Measurements from ENCODE around the gene CASK.

DNA sequence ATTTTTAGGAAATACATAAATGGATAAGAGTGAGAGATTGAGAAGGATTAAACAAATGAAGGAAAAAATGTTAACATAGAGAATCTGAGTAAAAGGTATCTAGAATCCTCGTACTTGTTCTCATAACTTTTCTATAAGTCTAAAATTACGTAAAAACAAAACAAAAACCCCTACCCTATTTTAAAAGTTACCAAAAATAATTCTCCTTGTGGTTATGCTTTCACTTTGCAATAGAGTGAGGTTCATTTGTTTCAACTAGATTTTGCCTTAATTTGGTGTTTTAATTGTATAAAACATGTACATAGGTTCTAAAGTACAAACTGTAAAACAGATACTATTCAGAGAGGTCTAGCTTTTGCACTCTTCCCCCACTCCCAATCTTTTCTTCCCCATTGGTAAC, 238.4 kb downstream of the CASK start:
- TF ChIP-seq, protein P1, sequence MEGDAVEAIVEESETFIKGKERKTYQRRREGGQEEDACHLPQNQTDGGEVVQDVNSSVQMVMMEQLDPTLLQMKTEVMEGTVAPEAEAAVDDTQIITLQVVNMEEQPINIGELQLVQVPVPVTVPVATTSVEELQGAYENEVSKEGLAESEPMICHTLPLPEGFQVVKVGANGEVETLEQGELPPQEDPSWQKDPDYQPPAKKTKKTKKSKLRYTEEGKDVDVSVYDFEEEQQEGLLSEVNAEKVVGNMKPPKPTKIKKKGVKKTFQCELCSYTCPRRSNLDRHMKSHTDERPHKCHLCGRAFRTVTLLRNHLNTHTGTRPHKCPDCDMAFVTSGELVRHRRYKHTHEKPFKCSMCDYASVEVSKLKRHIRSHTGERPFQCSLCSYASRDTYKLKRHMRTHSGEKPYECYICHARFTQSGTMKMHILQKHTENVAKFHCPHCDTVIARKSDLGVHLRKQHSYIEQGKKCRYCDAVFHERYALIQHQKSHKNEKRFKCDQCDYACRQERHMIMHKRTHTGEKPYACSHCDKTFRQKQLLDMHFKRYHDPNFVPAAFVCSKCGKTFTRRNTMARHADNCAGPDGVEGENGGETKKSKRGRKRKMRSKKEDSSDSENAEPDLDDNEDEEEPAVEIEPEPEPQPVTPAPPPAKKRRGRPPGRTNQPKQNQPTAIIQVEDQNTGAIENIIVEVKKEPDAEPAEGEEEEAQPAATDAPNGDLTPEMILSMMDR (IDR thresholded peaks at IDR 0.05): no peak
- TF ChIP-seq FOXK1 (CRISPR knock-in tag; IDR thresholded peaks at IDR 0.05) (no peak), NR3C1 (CRISPR knock-in tag; conservative IDR thresholded peaks at IDR 0.05; ENCODE audit: low read depth) (no peak), ELF4 (CRISPR knock-in tag; IDR thresholded peaks at IDR 0.05; ENCODE audit: low read depth) (no peak)
- TF ChIP-seq, protein P2, sequence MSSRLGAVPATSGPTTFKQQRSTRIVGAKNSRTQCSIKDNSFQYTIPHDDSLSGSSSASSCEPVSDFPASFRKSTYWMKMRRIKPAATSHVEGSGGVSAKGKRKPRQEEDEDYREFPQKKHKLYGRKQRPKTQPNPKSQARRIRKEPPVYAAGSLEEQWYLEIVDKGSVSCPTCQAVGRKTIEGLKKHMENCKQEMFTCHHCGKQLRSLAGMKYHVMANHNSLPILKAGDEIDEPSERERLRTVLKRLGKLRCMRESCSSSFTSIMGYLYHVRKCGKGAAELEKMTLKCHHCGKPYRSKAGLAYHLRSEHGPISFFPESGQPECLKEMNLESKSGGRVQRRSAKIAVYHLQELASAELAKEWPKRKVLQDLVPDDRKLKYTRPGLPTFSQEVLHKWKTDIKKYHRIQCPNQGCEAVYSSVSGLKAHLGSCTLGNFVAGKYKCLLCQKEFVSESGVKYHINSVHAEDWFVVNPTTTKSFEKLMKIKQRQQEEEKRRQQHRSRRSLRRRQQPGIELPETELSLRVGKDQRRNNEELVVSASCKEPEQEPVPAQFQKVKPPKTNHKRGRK (CRISPR knock-in tag; IDR thresholded peaks at IDR 0.05; ENCODE audit: borderline replicate concordance): no peak
- TF ChIP-seq, protein P3, sequence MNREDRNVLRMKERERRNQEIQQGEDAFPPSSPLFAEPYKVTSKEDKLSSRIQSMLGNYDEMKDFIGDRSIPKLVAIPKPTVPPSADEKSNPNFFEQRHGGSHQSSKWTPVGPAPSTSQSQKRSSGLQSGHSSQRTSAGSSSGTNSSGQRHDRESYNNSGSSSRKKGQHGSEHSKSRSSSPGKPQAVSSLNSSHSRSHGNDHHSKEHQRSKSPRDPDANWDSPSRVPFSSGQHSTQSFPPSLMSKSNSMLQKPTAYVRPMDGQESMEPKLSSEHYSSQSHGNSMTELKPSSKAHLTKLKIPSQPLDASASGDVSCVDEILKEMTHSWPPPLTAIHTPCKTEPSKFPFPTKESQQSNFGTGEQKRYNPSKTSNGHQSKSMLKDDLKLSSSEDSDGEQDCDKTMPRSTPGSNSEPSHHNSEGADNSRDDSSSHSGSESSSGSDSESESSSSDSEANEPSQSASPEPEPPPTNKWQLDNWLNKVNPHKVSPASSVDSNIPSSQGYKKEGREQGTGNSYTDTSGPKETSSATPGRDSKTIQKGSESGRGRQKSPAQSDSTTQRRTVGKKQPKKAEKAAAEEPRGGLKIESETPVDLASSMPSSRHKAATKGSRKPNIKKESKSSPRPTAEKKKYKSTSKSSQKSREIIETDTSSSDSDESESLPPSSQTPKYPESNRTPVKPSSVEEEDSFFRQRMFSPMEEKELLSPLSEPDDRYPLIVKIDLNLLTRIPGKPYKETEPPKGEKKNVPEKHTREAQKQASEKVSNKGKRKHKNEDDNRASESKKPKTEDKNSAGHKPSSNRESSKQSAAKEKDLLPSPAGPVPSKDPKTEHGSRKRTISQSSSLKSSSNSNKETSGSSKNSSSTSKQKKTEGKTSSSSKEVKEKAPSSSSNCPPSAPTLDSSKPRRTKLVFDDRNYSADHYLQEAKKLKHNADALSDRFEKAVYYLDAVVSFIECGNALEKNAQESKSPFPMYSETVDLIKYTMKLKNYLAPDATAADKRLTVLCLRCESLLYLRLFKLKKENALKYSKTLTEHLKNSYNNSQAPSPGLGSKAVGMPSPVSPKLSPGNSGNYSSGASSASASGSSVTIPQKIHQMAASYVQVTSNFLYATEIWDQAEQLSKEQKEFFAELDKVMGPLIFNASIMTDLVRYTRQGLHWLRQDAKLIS (CRISPR knock-in tag; IDR thresholded peaks at IDR 0.05; ENCODE audit: borderline replicate concordance): no peak
- TF ChIP-seq, protein P4, sequence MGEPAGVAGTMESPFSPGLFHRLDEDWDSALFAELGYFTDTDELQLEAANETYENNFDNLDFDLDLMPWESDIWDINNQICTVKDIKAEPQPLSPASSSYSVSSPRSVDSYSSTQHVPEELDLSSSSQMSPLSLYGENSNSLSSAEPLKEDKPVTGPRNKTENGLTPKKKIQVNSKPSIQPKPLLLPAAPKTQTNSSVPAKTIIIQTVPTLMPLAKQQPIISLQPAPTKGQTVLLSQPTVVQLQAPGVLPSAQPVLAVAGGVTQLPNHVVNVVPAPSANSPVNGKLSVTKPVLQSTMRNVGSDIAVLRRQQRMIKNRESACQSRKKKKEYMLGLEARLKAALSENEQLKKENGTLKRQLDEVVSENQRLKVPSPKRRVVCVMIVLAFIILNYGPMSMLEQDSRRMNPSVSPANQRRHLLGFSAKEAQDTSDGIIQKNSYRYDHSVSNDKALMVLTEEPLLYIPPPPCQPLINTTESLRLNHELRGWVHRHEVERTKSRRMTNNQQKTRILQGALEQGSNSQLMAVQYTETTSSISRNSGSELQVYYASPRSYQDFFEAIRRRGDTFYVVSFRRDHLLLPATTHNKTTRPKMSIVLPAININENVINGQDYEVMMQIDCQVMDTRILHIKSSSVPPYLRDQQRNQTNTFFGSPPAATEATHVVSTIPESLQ (CRISPR knock-in tag; IDR thresholded peaks at IDR 0.05): no peak

All from WTC11 (cell line).